GM18502 (cell line): ENCODE results near the gene FMC1.
"Not testable (repeated sequence)": the region's sequence is repeated elsewhere in the genome, so short reads cannot be mapped to it uniquely, and the experiment has no call there.

Experiments
- ATAC-seq: cut with Tn5 transposase; IDR thresholded peaks from one replicate; pipeline ENCODE4 v1.9.1; 2021; ENCODE audit warnings: mild to moderate bottlenecking; ENCODE audit not compliant: unreplicated experiment, poor library complexity

Gene FMC1

GRCh38 chr7:139339698-139340036, 1.5 kb upstream of the FMC1 start:
- ATAC-seq, result no peak

DNA sequence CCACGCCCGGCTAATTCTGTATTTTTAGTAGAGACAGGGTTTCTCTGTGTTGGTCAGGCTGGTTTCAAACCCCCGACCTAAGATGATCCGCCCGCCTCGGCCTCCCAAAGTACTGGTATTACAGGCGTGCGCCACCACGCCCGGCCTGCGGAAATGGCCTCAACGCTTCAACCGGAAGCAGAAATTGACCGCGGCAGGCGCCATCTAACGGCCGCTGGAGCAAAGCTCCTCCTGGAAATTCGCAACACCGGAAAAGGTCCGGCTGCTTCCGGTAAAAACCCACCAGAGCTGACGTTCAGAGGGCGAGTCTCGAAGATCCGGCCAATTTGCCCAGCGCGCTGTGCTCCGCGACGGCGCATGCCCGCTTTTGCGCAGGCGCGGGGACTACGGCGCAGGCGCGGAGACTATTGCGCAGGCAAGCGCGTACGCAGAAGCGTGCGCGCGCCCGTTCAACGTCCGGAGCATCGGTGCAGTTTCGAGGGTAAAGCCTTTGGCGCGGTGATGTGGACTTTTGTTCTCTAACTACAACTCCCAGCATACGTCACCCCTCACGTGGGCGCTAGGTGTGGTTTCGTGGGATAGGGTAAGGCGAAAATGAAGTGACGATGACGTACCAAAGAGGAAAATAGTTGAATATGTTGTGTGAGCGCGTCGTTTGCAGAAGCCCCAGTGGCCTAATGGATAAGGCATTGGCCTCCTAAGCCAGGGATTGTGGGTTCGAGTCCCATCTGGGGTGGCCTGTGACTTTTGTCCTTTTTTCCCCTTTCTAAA, 915 bp upstream of the FMC1 start:
- ATAC-seq, result peak; percentile 84

DNA sequence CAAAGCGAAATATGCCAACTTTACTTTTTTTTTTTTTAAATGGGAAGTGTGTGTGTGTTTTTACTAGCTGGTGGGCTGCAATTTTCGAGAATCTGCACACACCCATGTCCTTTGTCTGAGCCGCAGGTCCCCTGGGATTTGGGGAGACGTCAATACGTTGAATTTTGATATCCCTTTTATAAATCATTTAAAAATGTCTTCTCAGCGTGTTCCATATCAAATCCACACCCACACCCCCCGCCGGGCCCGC, 404 bp upstream of the FMC1 start:
- peak; percentile 11 for ATAC-seq

GRCh38 chr7:139341776-139342226, 664 bp downstream of the FMC1 start:
- ATAC-seq, result no peak

DNA sequence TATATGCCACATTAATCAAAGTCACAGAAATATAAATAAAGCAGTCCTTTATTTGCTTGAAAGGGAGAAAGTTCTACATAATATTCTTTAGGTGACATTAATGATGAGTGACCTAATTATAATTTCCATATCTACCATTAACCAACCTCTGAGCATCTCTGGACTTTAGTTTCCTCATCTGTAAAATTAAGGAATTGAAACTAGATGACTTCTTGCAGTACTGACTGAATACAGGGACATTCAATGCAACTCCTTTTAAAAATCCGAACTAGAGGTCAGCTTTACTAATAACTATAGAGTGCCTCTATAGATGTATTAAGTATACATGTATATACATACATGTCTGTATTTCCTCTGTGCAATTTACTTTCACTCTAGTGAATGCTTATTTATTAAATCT, 3.9 kb downstream of the FMC1 start:
- ATAC-seq, result no peak

GRCh38 chr7:139351027-139351426, 9.9 kb downstream of the FMC1 start:
- no peak for ATAC-seq

DNA sequence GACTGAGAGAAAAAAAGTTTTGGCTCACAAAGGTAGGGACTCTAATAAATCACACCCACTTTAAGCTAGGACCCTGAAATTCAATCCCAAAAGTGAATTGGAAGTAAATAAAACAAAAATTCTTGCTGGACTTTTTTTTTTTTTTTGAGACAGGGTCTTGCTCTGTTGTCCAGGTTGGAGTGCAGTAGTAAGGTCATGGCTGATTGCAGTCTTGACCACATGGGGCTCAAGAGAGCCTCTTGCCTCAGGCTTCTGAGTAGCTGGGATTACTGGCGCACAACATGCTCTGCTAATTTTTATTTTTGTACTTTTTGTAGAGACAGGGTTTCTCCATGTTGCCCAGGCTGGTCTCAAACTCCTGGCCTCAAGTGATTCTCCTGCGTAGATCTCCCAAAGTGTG, 13.6 kb downstream of the FMC1 start:
- no peak for ATAC-seq

GRCh38 chr7:139355320-139355719, 14.2 kb downstream of the FMC1 start:
- no peak for ATAC-seq

- ATAC-seq, result not testable (repeated sequence)
Measured at GRCh38 chr7:139357729-139358506, 16.8 kb downstream of the FMC1 start.

GRCh38 chr7:139358541-139359365, 17.6 kb downstream of the FMC1 start:
- peak; percentile 15 for ATAC-seq

- peak; percentile 79 for ATAC-seq
Measured at GRCh38 chr7:139359366-139360209, 18.5 kb downstream of the FMC1 start, which contains the start of gene LUC7L2. LUC7L2 (plus strand) TSS chr7:139359894; CDS start chr7:139360262, 368 bp downstream.

DNA sequence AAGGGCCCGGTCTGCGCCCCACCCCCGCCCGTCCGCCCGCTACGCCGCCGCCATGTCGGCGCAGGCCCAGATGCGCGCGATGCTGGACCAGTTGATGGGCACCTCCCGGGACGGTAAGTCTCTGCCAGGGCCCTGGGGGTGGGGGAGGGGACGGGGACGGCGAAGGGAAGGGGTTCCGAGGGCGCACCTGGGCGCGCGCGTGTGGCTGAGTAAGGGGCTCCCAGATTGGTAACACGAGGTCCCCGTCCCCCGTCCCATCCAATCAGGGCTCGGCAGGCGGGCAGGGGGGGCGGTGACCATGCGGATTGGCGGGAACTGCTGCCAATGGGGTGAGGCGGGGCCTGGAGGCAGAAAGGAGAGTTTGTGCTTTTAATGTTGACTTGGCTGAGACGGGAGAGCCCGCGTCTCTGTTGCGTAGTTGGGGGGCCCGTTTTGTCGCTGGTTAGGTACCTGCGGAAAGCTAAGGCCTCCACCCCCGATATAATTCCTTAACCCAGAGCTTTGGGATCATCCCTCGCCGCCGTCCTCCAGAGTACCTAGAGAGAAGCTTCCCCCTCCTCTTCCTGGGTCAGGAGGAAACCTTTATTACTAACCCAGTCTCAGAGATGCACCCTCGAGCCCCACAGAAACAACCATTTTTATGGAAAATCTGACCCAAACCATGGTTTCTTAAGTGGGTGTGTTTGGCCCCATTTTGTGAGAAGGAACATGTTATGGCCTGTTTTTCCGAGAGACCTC, 19.2 kb downstream of the FMC1 start:
- peak; percentile 75 for ATAC-seq

GRCh38 chr7:139360948-139361307, 19.8 kb downstream of the FMC1 start:
- no peak for ATAC-seq

DNA sequence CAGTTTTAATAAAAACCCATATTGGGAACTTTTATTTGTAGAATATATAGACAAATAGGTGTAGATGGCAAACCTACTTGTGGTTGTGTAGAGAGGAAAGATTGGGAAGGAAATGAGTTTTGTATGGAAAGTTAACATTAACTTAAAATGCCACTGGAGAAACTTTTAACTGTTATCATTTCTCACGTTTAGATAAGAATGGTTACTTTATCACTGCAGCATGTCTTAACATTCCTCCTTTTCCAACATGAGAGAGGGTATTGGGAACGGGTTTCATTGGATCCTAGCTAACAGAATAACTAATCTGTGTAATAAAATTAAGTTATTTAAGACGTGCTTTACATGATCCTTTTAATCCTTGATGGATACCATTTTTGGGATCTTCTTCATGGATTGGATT, 20.4 kb downstream of the FMC1 start:
- no peak for ATAC-seq

DNA sequence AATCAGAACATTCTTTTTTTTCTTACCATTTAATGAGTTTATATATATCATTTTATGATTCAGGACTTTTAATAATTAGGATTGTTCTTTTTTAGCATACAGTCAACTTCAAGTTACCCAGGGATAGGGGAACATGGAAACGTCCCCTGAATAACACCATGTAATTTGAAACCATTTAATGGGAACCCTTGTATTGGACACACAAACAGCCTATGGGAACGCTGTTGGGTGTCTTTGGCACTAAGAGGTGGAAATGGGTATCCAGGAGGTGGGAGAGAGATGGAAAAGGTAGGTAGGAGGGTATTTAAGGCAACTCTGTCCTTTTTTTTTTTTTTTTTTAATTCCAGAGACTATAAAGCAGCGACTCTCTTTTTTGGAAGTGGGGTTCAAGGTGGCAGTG, 21.2 kb downstream of the FMC1 start:
- no peak for ATAC-seq

DNA sequence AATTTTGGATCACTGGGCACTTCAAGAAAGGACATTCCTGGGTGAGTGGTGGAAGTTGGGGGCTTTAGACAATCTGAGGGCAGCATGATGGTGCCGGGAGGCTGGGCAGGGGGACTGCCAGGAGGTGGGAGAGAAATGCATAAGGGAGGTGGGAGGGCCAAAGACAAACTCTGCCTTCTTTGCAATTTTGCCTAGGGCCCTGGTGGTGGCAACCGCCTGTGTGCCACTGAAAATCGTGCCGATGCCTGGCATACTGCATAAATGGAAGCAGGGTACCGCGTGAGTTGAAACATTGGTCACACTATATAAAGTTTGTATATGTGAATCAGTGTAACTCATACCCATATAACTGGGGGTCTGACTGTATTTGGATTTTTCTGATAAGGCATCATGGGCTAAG, 21.8 kb downstream of the FMC1 start:
- ATAC-seq, result no peak

GRCh38 chr7:139365336-139365735, 24.2 kb downstream of the FMC1 start:
- ATAC-seq, result no peak

DNA sequence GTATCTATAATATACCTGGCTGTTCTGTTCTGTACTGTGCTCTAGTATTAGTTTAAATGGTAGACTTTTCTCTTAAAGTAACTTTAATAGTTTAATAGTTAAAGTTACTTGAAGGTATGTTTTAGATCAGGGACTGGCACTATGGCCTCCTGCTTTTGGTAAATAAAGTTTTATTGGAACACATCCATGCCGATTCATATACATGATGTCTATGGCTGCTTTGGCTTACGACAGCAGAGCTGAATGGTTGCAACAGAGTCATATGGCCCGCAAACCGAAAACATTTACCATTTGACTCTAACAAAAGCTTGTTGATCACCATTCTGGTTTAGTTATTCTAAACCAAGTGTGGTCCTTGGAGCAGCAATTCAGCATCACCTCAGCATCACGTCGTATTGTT, 25.3 kb downstream of the FMC1 start:
- no peak for ATAC-seq

GRCh38 chr7:139367438-139368155, 26.5 kb downstream of the FMC1 start:
- no peak for ATAC-seq
